H1 (cell line): ENCODE measurements around the gene DNAJC27. TPM values are rescaled to one million over a fixed set of nuclear protein-coding genes. Genes with fewer than 3 reads are reported as not detected.

ENCODE experiments used
- BACH1 ChIP-seq: IDR thresholded peaks from 2 replicates; pipeline ENCODE4 v1.6.1; 2012; ENCODE audit warnings: low read length, improper control_type of control experiment
- POU5F1 ChIP-seq: IDR thresholded peaks from 2 replicates; pipeline ENCODE4 v1.6.1; 2011; ENCODE audit warnings: low read depth, mild to moderate bottlenecking, low read length, moderate library complexity
- polyA plus RNA-seq, 7 experiments: library from polyadenylated mRNA; depleted of rRNA in 3 of 7; stranded (reverse) in 5 of 7; unstranded in 2 of 7; fragments of >200 nt in 5 of 7; fragments of 200-250 nt in 2 of 7; gene quantifications; 1 replicate in 5 of 7; 2 replicates in 1 of 7; 4 replicates in 1 of 7; pipeline versions ENCODE4 v1.2.1 to v1.2.3, GENCODE V29; 2011 to 2013; ENCODE audit warnings: missing spikeins in 2 of 7, mixed read lengths in 2 of 7
- total RNA-seq: library from RNA; stranded (reverse); fragmentation: NEBNext Ultra II Directional; extraction: Animal tissue kit (Norgen Biotek cat#: 25700); gene quantifications from 2 replicates; pipeline ENCODE4 v1.2.1, GENCODE V29; 2021
- TF ChIP-seq, protein P1 (sequence below): IDR thresholded peaks from 2 replicates; pipeline ENCODE4 v1.6.1; 2011; ENCODE audit warnings: low read depth, mild to moderate bottlenecking, low read length; ENCODE audit not compliant: insufficient read depth

Gene DNAJC27
- total and polyA plus RNA-seq, 2 of the 8 experiments (the other 6 are each of a cell fraction or from before 2014, with no cell fraction given) = 1.4 to 4.5 TPM

GRCh38 chr2:24894750-24895149 lies 77.0 kb downstream of the DNAJC27 start (continued):
- no peak for TF ChIP-seq POU5F1
- TF ChIP-seq, protein P1, sequence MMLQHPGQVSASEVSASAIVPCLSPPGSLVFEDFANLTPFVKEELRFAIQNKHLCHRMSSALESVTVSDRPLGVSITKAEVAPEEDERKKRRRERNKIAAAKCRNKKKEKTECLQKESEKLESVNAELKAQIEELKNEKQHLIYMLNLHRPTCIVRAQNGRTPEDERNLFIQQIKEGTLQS = no peak
- TF ChIP-seq BACH1 = no peak
